Left lung (tissue), 10 donors: ENCODE measurements around the gene PNKD. TPM values are rescaled to one million over a fixed set of nuclear protein-coding genes. Genes with fewer than 3 reads are reported as not detected.

Experiments
- ATAC-seq: fragments of 200-7000 bp; cut with Tn5 transposase; one replicate; pipeline ENCODE4 v1.9.1; 2020; ENCODE audit warnings: moderate library complexity
- DNase-seq, 4 donors: peaks; one replicate each; pipeline ENCODE4 v3.0.0-alpha.2; 2013 to 2020
- H3K27ac ChIP-seq, 2 donors: fragments of 200-600 bp; sonication (generic) in 1 of 2; one replicate each; pipeline versions ENCODE4 v1.5.0 to v1.8.0; 2020 to 2021
- H3K27me3 ChIP-seq, 2 donors: fragments of 200-600 bp; sonication (generic) in 1 of 2; one replicate each; pipeline versions ENCODE4 v1.5.0 to v1.8.0; 2020 to 2021
- H3K36me3 ChIP-seq, 2 donors: fragments of 200-600 bp; sonication (generic) in 1 of 2; one replicate each; pipeline versions ENCODE4 v1.5.0 to v1.8.0; 2020 to 2021
- H3K4me1 ChIP-seq, 2 donors: fragments of 200-600 bp; one replicate each; pipeline ENCODE4 v1.8.0; 2021
- H3K4me3 ChIP-seq, 2 donors: fragments of 200-600 bp; sonication (generic) in 1 of 2; one replicate each; pipeline versions ENCODE4 v1.5.0 to v1.8.0; 2020 to 2021; ENCODE audit warnings: mild to moderate bottlenecking in 1 of 2
- H3K9me3 ChIP-seq, 2 donors: fragments of 200-600 bp; sonication (generic) in 1 of 2; one replicate each; pipeline versions ENCODE4 v1.5.0 to v1.8.0; 2020 to 2021
- intact Hi-C, 2 donors: fragments of 100-400 bp; cut with DNase I; formaldehyde crosslinking; loops; one replicate each; pipeline versions ENCODE4 v1.11.2 to v1.14.2; 2022
- polyA plus RNA-seq, 6 donors: library from polyadenylated mRNA; unstranded; fragments of 120-200 nt; gene quantifications; one replicate each; pipeline ENCODE4 v1.2.1, GENCODE V29; 2013; ENCODE audit not compliant: insufficient read length in 6 of 6
- total RNA-seq, 2 donors: library from RNA; stranded (reverse); fragmentation: NEBNext Ultra II Directional; extraction: Animal tissue kit (Norgen Biotek cat#: 25700); gene quantifications; one replicate each; pipeline ENCODE4 v1.2.1, GENCODE V29; 2021
- TF ChIP-seq, protein P1 (sequence below), 2 donors: fragments of 200-600 bp; sonication (generic) in 1 of 2; IDR thresholded peaks; one replicate each; pipeline versions ENCODE4 v1.5.0 to v1.8.0; 2021; ENCODE audit warnings: antibody characterized with exemption in 2 of 2
- donor health status: DM: no; HTN: yes; CAD: no.
- donor health status: DM: no; HTN: no; CAD: no.

The PNKD gene
- total and polyA plus RNA-seq, 8 donors = 58.2 to 96.8 (median 62.4) TPM

DNA sequence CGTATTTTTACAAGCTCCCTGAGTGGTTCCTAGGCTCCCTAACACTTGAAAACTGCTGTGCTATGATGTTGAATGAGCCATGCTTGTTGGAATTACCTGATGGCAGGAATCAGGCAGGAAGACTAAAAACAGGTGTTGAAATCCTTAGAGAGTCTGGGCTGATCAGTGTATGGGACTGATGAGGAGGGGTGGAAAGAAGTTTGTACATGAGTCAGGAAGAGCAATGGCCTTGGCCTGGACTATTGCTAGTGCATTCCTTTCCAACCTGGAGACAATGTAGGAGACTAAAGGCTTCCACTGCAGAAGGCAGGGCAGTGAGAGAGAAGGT, 46.9 kb downstream of the PNKD start:
- intact Hi-C loops = no loop called here
- H3K4me1 ChIP-seq = peaks cover 4 to 61% of the 10 kb centered on the region in 2 donors
- TF ChIP-seq, protein P1, sequence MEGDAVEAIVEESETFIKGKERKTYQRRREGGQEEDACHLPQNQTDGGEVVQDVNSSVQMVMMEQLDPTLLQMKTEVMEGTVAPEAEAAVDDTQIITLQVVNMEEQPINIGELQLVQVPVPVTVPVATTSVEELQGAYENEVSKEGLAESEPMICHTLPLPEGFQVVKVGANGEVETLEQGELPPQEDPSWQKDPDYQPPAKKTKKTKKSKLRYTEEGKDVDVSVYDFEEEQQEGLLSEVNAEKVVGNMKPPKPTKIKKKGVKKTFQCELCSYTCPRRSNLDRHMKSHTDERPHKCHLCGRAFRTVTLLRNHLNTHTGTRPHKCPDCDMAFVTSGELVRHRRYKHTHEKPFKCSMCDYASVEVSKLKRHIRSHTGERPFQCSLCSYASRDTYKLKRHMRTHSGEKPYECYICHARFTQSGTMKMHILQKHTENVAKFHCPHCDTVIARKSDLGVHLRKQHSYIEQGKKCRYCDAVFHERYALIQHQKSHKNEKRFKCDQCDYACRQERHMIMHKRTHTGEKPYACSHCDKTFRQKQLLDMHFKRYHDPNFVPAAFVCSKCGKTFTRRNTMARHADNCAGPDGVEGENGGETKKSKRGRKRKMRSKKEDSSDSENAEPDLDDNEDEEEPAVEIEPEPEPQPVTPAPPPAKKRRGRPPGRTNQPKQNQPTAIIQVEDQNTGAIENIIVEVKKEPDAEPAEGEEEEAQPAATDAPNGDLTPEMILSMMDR (IDR thresholded peaks at IDR 0.05) = no peak

DNA sequence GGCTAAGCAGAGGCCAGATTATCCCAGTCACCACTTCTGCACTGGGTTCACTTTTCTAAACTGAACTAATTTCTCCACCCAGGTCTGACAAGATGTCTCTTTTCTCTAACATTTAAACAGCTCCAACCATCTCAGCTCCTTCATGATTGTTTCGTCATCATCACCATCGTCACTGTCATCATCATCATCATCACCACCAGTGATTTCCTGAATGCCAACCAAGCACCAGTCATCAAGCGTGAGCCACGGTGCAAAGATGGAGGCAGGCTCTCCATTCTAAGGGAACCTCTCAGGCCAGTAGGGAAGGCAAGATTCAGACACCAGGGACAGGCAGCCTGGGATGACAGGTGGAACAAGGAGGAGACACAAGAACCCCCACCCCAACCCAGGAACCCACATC, 47.5 kb downstream of the PNKD start:
- Histone ChIP-seq H3K9me3 (no peaks in the 10 kb centered on the region), H3K4me1 (peaks cover 8 to 61% of the 10 kb centered on the region in 2 donors), H3K36me3 (no peaks in the 10 kb centered on the region), H3K27ac (no peak overlapping the region), H3K4me3 (no peak overlapping the region), H3K27me3 (no peaks in the 10 kb centered on the region)
- TF ChIP-seq, protein P1 (IDR thresholded peaks at IDR 0.05) = no peak
- no peak for DNase-seq
- intact Hi-C loops = no loop called here
- ATAC-seq = no peak

More for the DNA sequence above, 46.9 kb downstream of the PNKD start:
- Histone ChIP-seq H3K27me3 (no peaks in the 10 kb centered on the region), H3K4me3 (no peak overlapping the region), H3K9me3 (no peaks in the 10 kb centered on the region), H3K36me3 (no peaks in the 10 kb centered on the region), H3K27ac (peak overlapping the region; percentile 44 to 77)
- no peak for DNase-seq
- no peak for ATAC-seq

DNA sequence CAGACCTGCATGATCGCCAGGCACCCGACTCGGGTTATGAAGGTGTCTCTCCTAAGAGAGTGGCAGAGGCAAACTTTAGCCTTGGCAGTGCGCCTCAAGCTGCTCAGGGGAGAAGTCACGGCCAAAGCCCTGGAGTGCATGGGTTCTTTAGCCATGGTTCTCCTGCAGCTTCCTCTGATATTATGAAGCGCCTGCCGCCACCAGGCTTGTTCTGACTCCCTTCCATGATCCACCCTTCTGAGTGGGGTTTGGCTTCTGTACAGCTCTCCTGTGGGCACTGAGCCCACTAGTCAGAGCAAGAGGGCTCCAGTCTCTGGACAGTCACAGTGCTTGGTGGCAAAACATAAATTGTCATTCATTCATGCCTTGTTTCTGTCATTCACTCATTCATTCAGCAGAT, 47.9 kb downstream of the PNKD start:
- ATAC-seq = no peak
- H3K9me3 ChIP-seq = no peaks in the 10 kb centered on the region
- intact Hi-C loops = no loop called here

DNA sequence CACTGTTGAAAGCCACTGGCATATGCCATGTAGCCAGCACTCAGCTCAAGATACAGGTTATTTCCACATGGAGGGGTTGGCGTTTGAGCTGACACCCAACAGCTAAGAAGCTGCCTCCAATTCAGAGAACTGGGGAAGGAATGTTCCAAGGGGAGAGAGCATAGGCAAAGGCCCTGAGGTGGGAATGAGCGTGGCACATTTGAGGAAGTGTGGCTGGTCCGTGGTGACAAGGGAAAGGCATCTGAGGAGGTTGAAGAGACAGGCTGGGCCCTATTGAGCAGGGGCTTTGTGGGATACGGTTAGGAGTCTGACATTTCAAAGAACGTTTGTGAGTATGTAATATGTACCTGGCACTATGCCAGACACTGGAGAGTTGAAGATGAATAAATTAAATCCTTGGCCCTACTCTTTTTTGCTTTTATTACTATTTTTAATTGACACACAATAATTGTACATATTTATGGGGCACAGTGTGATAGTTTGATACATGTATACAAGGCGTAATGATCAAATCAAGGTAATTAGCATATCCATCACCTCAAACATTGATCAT, 49.6 kb downstream of the PNKD start:
- ATAC-seq (no peak), DNase-seq (no peak)
- H3K36me3 ChIP-seq = no peaks in the 10 kb centered on the region
- no peaks in the 10 kb centered on the region for H3K27me3 ChIP-seq
- TF ChIP-seq, protein P1 (IDR thresholded peaks at IDR 0.05) = no peak
- H3K9me3 ChIP-seq = no peaks in the 10 kb centered on the region
- H3K27ac ChIP-seq = no peak overlapping the region
- H3K4me3 ChIP-seq = no peak overlapping the region
- peaks cover 19 to 61% of the 10 kb centered on the region in 2 donors for H3K4me1 ChIP-seq
- intact Hi-C loops = no loop called here

More for the DNA sequence above, 47.9 kb downstream of the PNKD start:
- Histone ChIP-seq H3K4me1 (peaks cover 8 to 58% of the 10 kb centered on the region in 2 donors), H3K27ac (no peak overlapping the region), H3K36me3 (no peaks in the 10 kb centered on the region), H3K4me3 (no peak overlapping the region), H3K27me3 (no peaks in the 10 kb centered on the region)
- TF ChIP-seq, protein P1 (IDR thresholded peaks at IDR 0.05) = no peak
- no peak for DNase-seq

DNA sequence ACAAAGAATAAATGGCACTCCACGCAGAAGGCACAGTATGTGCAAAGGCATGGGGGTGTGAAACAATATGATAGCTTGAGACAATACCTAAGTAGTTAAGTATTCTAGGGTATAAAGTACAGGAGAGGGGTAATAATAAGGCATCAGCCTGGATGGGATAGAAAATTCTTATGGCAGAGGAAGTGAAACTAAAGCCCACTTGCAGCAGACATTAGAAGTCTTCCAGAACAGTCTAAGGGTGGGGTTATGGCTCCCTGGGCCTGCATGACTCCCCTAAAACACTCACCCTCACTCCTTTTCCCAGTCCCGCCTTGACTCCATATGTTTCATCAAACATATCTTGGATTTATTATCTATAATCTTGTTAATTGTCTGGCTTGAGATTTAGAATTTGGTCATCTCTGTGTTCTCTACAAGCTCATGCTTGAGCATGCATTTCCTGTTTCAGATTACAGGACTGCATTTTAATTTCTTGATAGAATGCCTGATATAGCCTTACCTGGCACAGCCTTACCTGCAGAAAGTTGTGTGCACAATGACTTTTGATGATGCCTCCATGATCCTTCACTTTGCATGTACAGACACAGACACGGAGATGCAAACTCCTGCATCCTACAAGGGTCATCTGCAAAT, 50.5 kb downstream of the PNKD start:
- Histone ChIP-seq H3K36me3 (no peaks in the 10 kb centered on the region), H3K27me3 (no peaks in the 10 kb centered on the region), H3K9me3 (no peaks in the 10 kb centered on the region), H3K4me3 (no peak overlapping the region), H3K27ac (no peak overlapping the region), H3K4me1 (peaks cover 19 to 67% of the 10 kb centered on the region in 2 donors)
- ATAC-seq (no peak), DNase-seq (no peak)
- TF ChIP-seq, protein P1 (IDR thresholded peaks at IDR 0.05) = no peak
- intact Hi-C loops = no loop called here
